GM19035 (cell line): ENCODE results near the gene PDXK.

Source experiments
- ATAC-seq: cut with Tn5 transposase; IDR thresholded peaks from one replicate; pipeline ENCODE4 v1.9.1; 2021; ENCODE audit not compliant: unreplicated experiment

Gene PDXK

GRCh38 chr21:43778469-43779335 lies 59.8 kb downstream of the PDXK start:
- ATAC-seq: no peak

- ATAC-seq: no peak
Measured at GRCh38 chr21:43779660-43780059, 60.7 kb downstream of the PDXK start.

DNA sequence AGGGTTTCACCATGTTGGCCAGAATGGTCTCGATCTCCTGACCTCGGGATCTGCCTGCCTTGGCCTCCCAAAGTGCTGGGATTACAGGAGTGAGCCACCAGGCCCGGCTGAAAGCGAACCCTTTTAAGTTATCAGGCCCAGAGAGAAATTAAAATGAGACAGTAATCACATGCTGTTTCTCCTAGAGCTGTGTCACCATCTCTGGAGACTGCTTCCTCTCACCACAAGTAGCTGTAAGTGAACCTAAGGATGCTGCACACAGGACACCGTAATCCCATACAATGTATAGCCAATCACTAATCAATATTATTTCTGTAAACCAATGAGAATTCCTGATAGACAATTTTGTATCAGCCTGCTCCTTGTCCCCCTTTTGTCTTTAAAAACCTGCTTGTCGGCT lies 62.9 kb downstream of the PDXK start:
- ATAC-seq: no peak

- ATAC-seq: no peak
Measured at GRCh38 chr21:43782431-43783097, 63.6 kb downstream of the PDXK start.

DNA sequence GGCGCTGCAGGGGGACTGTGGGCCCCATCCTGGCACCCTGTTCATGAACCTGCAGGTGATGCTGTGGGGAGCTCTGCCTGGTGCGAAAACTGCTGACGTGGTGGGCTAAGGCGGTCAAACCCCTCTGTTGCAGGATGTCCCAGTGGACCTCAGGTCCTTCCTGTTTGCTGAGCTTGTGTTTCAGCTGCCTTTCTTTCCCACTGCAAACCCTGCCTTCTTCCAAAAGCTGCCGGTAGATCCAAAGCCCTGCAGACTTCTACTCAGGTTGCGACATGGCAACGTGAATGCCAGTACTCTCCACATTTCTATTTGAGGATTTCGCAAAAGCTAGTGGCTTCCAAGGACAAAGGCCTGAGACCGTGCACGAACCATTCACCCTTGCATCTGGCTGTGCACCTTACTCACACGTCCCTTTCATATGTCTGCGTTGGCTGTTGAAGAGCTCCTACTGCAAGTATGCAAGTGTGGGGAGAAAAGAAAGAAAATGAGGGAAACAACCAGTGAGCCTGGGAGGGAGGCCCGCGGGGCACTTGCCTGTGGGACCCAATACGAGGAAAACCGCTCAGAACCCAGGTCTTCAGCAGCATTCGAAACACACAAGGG lies 64.3 kb downstream of the PDXK start:
- no peak for ATAC-seq

DNA sequence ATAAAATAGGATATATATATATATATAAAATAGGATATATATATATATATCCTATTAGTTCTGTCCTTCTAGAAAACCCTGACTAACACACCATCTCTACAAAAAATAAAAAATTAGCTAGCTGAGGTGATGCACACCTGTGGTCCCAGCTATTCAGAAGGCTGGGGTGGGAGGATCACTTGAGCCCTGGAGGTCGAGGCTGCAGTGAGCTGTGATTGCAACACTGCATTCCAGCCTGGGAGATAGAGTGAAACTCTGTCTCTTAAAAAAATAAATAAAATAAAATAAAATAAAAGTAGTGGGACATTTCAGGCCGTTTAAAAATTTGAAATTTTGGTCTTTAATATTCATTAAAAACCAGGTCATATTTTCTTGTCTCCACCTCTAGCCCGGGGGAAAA lies 66.2 kb downstream of the PDXK start:
- ATAC-seq: no peak

DNA sequence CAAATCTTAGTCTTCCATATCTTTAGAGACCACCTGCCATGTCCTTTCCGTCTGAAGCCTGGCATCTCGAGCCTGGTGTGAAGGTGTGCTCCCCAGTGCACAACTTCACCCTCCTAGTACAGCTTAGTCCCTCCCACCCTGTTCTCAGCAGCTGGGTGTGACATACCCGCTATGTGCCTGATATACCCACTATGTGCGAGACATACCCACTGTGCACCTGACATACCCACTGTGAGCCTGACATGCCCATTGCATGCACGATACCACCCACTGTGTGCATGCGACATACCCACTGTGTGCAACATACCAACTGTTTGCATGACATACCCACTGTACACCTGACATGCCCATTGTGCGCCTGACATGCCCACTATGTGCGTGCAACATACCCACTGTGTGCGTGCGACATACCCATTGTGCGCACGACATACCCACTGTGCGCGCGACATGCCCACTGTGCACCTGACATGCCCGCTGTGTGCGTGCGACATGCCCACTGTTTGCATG lies 67.4 kb downstream of the PDXK start:
- no peak for ATAC-seq

- ATAC-seq: no peak
Measured at GRCh38 chr21:43786807-43787440, 68.0 kb downstream of the PDXK start.

DNA sequence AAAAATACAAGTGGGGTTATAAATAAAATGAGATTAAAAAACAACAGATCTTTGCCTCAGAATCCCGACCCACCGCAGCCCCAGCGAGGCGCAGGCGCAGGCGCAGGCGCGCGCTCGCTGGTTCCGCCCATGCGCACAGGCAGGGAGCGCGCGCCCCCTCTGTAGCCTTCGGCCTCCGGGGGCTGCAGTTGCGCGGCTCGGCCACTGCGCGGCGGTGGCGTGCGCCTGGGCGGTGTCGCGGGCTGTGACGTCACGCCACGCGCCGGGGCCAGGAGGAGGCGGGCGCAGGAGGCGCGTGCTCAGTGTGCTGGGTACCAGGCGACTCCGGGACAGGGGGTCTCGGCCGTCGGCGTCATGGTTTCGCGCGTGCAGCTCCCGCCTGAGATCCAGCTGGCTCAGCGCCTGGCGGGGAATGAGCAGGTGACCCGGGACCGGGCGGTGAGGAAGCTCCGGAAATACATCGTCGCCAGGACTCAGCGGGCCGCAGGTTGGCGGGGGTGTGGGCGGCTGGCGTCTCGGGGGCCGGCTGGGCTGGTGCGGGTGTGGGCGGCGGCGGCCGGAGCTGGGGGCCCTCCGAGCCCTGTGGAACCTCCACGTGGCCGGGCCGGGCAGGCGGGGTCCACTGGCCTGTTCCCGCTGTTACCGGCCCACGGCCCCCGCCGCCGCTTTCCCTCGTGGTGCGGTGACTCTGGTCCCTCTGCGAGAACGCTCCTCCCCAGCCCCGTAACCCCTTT lies 70.5 kb downstream of the PDXK start, which contains the start of gene RRP1:
Gene RRP1, plus strand, starts transcription at position 302 of the 734 bp plus-strand sequence. Its CDS starts 53 bp downstream, at position 355.
- ATAC-seq: peak; percentile 87

DNA sequence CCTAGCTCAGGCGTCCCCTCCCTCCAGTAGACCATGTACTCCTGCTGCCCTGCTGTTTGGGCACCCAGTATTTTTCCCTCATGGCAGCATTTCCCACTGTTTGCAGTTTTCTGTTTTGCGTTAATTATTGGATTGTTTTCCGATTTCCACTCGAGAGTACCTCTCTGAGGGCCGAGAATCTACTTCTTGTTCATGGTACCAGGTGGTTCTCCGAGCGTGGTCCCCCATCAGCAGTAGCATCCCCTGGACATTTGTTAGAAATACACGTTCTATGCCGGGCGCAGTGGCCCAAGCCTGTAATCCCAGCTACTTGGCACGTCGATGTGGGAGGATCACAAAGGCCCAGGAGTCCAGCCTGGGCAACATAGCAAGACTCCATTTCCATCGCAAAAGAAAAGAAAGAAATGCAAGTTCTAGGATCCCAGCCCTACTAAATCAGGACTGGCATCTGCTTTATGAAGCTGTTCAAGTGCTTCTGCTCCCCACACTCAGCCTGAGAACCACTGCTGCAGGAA lies 71.1 kb downstream of the PDXK start:
- no peak for ATAC-seq

- no peak for ATAC-seq
Measured at GRCh38 chr21:43792406-43792805, 73.5 kb downstream of the PDXK start.

GRCh38 chr21:43793243-43793642 lies 74.3 kb downstream of the PDXK start:
- no peak for ATAC-seq

DNA sequence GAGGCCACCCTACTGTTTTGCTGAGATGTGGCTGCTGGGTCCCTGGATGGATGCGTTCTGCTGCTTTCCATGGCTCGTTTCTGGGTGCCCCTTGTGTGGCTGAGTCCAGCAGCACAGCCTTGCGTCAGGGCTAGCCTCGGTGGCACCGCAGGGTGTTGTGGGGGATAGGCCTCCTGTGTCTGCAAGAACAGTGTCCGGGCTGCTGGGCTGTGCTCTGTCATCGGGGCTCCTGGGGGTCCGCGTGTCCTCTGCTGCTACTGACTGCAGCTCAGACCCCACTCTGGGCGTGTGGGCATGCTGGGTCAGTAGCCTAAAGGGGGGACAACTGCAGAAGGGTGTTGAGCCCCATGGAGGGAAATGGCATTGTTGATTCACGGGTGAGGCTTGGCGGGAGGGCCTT lies 75.4 kb downstream of the PDXK start:
- no peak for ATAC-seq

- no peak for ATAC-seq
Measured at GRCh38 chr21:43794857-43795256, 75.9 kb downstream of the PDXK start.

GRCh38 chr21:43797415-43797814 lies 78.5 kb downstream of the PDXK start:
- ATAC-seq: no peak

GRCh38 chr21:43797925-43798715 lies 79.2 kb downstream of the PDXK start:
- ATAC-seq: no peak

- no peak for ATAC-seq
Measured at GRCh38 chr21:43799301-43799840, 80.4 kb downstream of the PDXK start.

DNA sequence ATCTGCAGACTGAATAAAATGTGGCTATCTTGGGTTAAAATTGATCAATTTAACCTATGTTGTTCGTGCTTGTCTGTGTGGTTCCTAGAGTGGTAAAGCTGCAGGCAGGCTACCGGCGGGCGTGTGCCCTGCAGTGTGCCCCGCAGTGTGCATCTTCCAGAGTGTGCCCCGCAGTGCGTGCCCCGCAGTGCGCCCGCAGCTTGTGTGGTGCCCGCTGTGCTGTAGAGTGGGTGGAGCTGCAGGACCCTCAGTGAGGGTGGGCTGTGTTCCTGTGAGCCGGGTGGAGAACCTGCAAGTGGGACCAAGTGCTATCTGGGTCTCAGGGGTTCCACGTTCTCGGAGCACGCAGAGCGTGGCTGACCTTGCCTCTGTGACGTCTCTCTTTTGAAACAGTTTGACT lies 81.2 kb downstream of the PDXK start:
- no peak for ATAC-seq

GRCh38 chr21:43800566-43800965 lies 81.6 kb downstream of the PDXK start:
- no peak for ATAC-seq
